Measurements from ENCODE around the gene CFAP53.

- TF ChIP-seq HDGF (IDR thresholded peaks at IDR 0.05; ENCODE audit: borderline replicate concordance), result no peak
- TF ChIP-seq L3MBTL2 (conservative IDR thresholded peaks at IDR 0.05), result no peak
- no peak for TF ChIP-seq NFRKB (IDR thresholded peaks at IDR 0.05)
- no peak for TF ChIP-seq FOXM1 (IDR thresholded peaks at IDR 0.05; ENCODE audit: borderline replicate concordance)
- no peak for TF ChIP-seq ZNF384 (IDR thresholded peaks at IDR 0.05)
- TF ChIP-seq ELF4 (IDR thresholded peaks at IDR 0.05), result no peak
- no peak for TF ChIP-seq FOXK2 (IDR thresholded peaks at IDR 0.05)
Observed at GRCh38 chr18:50285631-50286321, 19.5 kb upstream of the CFAP53 start.
